PC-3 (cell line): ENCODE measurements around the gene ANTXR1. TPM values are rescaled to one million over a fixed set of nuclear protein-coding genes. Genes with fewer than 3 reads are reported as not detected.

Experiments
- ATAC-seq: fragments of 200-7000 bp; cut with Tn5 transposase; 2 replicates; pipeline ENCODE4 v1.9.1; 2020; ENCODE audit warnings: mild to moderate bottlenecking, moderate library complexity
- BruUV-seq: library from RNA; stranded (reverse); fragments of 400-500 nt; replicated peaks from 2 replicates; lab custom pipeline; 2021; lab: Mats Ljungman, UMichigan
- CTCF ChIA-PET: fragments of 300-600 bp; sonication (Branson Sonifier 250); formaldehyde crosslinking; loops from one replicate; lab custom pipeline; 2022; ENCODE audit warnings: antibody characterized with exemption; lab: Charles Lee
- POLR2A ChIA-PET: fragments of 300-600 bp; sonication (Branson Sonifier 250); formaldehyde crosslinking; loops from one replicate; lab custom pipeline; 2022; ENCODE audit warnings: antibody characterized with exemption; ENCODE audit not compliant: unreplicated experiment; lab: Charles Lee
- DNase-seq: peaks from one replicate; pipeline ENCODE4 v3.0.0-alpha.2; 2015
- H2AFZ ChIP-seq: fragments of 300-600 bp; sonication (generic); 2 replicates; pipeline ENCODE4 v1.6.0; 2016; ENCODE audit warnings: antibody characterized with exemption, low read length
- H3F3A ChIP-seq: fragments of 300-600 bp; sonication (generic); one replicate; pipeline ENCODE4 v1.6.0; 2017; ENCODE audit warnings: antibody characterized with exemption, low read length, control low read depth, mild to moderate bottlenecking; ENCODE audit not compliant: unreplicated experiment
- H3K27ac ChIP-seq: fragments of 300-600 bp; sonication (generic); 2 replicates; pipeline ENCODE4 v1.5.1; 2016; ENCODE audit warnings: mild to moderate bottlenecking, low read length
- H3K27me3 ChIP-seq: fragments of 300-600 bp; sonication (generic); 2 replicates; pipeline ENCODE4 v1.6.1; 2016; ENCODE audit warnings: low read length, mixed read lengths
- H3K36me3 ChIP-seq: fragments of 300-600 bp; sonication (generic); 2 replicates; pipeline ENCODE4 v1.6.1; 2016; ENCODE audit warnings: low read depth, mixed run types, low read length, mixed read lengths
- H3K4me1 ChIP-seq: fragments of 300-600 bp; sonication (generic); 2 replicates; pipeline ENCODE4 v1.5.1; 2016; ENCODE audit warnings: low read length; ENCODE audit not compliant: insufficient read depth
- H3K4me2 ChIP-seq: fragments of 300-600 bp; sonication (generic); 2 replicates; pipeline ENCODE4 v1.6.0; 2016; ENCODE audit warnings: low read length
- H3K4me3 ChIP-seq: fragments of 300-600 bp; sonication (generic); 2 replicates; pipeline ENCODE4 v1.5.1; 2016; ENCODE audit warnings: mild to moderate bottlenecking, low read length, mixed read lengths
- H3K79me2 ChIP-seq: fragments of 300-600 bp; sonication (generic); 2 replicates; pipeline ENCODE4 v1.6.1; 2017; ENCODE audit warnings: low read length, mixed read lengths
- H3K9ac ChIP-seq: fragments of 300-600 bp; sonication (generic); 2 replicates; pipeline ENCODE4 v1.6.0; 2016; ENCODE audit warnings: mild to moderate bottlenecking, low read length
- H3K9me2 ChIP-seq: fragments of 300-600 bp; sonication (generic); replicated peaks from 2 replicates; pipeline ENCODE4 v1.6.1; 2016; ENCODE audit warnings: mixed run types, low read length, mixed read lengths
- H3K9me3 ChIP-seq: fragments of 300-600 bp; sonication (generic); 2 replicates; pipeline ENCODE4 v1.6.1; 2016; ENCODE audit warnings: low read length, mixed read lengths
- H4K20me1 ChIP-seq: fragments of 300-600 bp; sonication (generic); 2 replicates; pipeline ENCODE4 v1.6.1; 2016; ENCODE audit warnings: low read length, mixed read lengths
- EZH2 ChIP-seq: fragments of 300-600 bp; sonication (generic); IDR thresholded peaks from one replicate; pipeline ENCODE4 v1.6.1; 2017; ENCODE audit warnings: antibody characterized with exemption, mild to moderate bottlenecking, low read length; ENCODE audit not compliant: unreplicated experiment
- EZH2phosphoT487 ChIP-seq: fragments of 300-600 bp; sonication (generic); IDR thresholded peaks from 2 replicates; pipeline ENCODE4 v1.6.1; 2018; ENCODE audit warnings: mild to moderate bottlenecking, antibody characterized with exemption, low read length, borderline replicate concordance
- intact Hi-C: fragments of 100-400 bp; cut with micrococcal nuclease; formaldehyde crosslinking; loops from 2 replicates; pipeline ENCODE4 v1.9.0; 2023
- total RNA-seq: library from RNA; depleted of rRNA; stranded (reverse); fragments of >200 nt; gene quantifications from 2 replicates; pipeline ENCODE4 v1.2.3, GENCODE V29; 2014
- TF ChIP-seq, protein P1 (sequence below): fragments of 300-600 bp; sonication (generic); conservative IDR thresholded peaks from 2 replicates; pipeline ENCODE4 v1.5.1; 2017; ENCODE audit warnings: antibody characterized with exemption, low read depth, mild to moderate bottlenecking, low read length

ANTXR1 gene
- total RNA-seq, 1 experiment from 2014 or later: 31.2 TPM

DNA sequence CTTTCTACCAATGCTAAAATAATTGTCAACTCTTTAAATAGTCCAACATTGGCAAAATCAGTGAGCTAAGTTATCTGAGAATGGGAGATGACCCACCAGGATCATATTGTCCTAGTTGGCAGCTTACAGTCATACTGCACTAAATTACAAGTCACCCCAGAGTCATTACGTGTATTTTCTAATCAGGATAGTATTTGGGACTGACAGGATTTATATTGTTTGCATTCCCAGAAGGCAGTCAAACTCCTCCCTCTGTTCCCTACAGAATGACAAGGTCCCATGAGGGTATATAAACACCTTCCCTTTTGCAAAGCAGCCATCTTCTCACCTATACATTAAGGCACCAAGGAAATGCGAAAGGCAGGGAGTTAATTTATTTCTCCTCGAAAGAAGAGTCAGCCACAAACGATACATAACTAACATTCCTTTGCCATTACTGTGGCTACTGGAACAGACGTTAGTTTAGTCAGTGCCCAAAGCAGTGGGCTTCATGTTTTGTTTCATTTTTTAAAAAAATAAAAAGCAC is 125.3 kb downstream of the ANTXR1 start:
- H3K9me2 ChIP-seq: no peaks in the 10 kb centered on the region
- BruUV-seq: no TSS peak
- TF ChIP-seq, protein P1, sequence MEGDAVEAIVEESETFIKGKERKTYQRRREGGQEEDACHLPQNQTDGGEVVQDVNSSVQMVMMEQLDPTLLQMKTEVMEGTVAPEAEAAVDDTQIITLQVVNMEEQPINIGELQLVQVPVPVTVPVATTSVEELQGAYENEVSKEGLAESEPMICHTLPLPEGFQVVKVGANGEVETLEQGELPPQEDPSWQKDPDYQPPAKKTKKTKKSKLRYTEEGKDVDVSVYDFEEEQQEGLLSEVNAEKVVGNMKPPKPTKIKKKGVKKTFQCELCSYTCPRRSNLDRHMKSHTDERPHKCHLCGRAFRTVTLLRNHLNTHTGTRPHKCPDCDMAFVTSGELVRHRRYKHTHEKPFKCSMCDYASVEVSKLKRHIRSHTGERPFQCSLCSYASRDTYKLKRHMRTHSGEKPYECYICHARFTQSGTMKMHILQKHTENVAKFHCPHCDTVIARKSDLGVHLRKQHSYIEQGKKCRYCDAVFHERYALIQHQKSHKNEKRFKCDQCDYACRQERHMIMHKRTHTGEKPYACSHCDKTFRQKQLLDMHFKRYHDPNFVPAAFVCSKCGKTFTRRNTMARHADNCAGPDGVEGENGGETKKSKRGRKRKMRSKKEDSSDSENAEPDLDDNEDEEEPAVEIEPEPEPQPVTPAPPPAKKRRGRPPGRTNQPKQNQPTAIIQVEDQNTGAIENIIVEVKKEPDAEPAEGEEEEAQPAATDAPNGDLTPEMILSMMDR: no peak
- TF ChIP-seq EZH2phosphoT487 (no peak), EZH2 (no peak)
- no peaks in the 10 kb centered on the region for H3K27me3 ChIP-seq
- H3K4me1 ChIP-seq: peaks cover 55% of the 10 kb centered on the region
- H3K27ac ChIP-seq: peak overlapping the region; percentile 91
- peak overlapping the region; percentile 38 for H3K4me3 ChIP-seq
- no peaks in the 10 kb centered on the region for H3K9me3 ChIP-seq
- DNase-seq: peak; percentile 86
- peak overlapping the region; percentile 46 for H3K9ac ChIP-seq
- ATAC-seq: peak; percentile 76
- intact Hi-C loops: loop anchor here (2.0 to 5.0 kb wide), 4 partner anchors 24 to 168 kb away; no protein-coding TSS in a partner anchor
- H4K20me1 ChIP-seq: no peaks in the 10 kb centered on the region
- POLR2A ChIA-PET: interaction anchor here (0.7 kb wide), 2 partner anchors 55 to 57 kb away, joined by 3 to 4 read pairs; no protein-coding TSS in a partner anchor
- peak overlapping the region; percentile 37; the same call in 1 of the 2 replicates for H2AFZ ChIP-seq
- H3K4me2 ChIP-seq: peak overlapping the region; percentile 76
- 0 out of 2 replicates have a peak, but pooled peaks cover 5% of the 10 kb centered on the region for H3K36me3 ChIP-seq
- CTCF ChIA-PET: no interaction called here
- peaks cover 18% of the 10 kb centered on the region for H3F3A ChIP-seq
- no peaks in the 10 kb centered on the region for H3K79me2 ChIP-seq

DNA sequence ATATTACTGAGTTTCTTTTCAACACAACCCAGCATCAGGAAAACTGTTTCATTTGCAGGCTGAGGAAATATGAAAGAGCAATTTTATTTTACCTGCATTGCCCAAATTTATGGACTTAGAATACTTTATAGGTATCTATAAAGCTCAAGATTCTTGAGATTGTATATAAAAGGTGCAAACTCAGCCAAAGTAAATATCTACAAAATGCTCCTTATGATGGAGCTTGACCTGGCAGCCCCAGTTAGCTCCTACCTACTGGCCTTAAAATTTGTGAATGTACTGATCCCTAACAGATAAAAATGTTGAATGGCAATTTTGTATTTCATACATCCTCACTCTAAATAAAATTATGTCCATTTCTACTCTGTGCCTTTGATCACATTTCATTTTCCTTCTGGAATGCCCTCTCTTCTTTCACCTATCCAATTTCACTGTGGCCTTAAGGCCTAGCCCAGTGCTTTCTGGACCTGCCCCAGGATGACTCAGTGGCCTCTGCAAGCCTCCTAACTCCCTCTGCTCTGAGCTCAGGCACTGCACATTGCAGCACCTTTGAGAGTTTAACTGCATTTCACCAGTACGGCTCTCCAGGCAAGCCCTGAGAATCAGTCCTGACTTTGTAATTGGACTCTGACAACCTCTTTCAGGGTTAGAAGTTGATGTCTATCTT is 125.9 kb downstream of the ANTXR1 start:
- no peaks in the 10 kb centered on the region for H3K27me3 ChIP-seq
- H3K9me2 ChIP-seq: no peaks in the 10 kb centered on the region
- H3K4me3 ChIP-seq: peak overlapping the region; percentile 38
- H3K9ac ChIP-seq: peak overlapping the region; percentile 46
- peak overlapping the region; percentile 91 for H3K27ac ChIP-seq
- TF ChIP-seq, protein P1: no peak
- TF ChIP-seq EZH2phosphoT487: no peak
- no peak for TF ChIP-seq EZH2
- peak overlapping the region; percentile 76 for H3K4me2 ChIP-seq
- peak; percentile 94 for DNase-seq
- peaks cover 55% of the 10 kb centered on the region for H3K4me1 ChIP-seq
- no peaks in the 10 kb centered on the region for H3K9me3 ChIP-seq
- intact Hi-C loops: loop anchor here (2.0 to 5.0 kb wide), 4 partner anchors 24 to 168 kb away; no protein-coding TSS in a partner anchor
- ATAC-seq: peak; percentile 91
- ChIA-PET POLR2A (interaction anchor here (0.7 kb wide), 2 partner anchors 54 to 58 kb away, joined by 3 to 4 read pairs; no protein-coding TSS in a partner anchor), CTCF (interaction anchor here (0.6 kb wide), 1 partner anchor 92 kb away, joined by 4 read pairs; no protein-coding TSS in a partner anchor)
- BruUV-seq: no TSS peak
- peaks cover 18% of the 10 kb centered on the region for H3F3A ChIP-seq
- H2AFZ ChIP-seq: peak overlapping the region; percentile 37; the same call in 1 of the 2 replicates
- 0 out of 2 replicates have a peak, but pooled peaks cover 1% of the 10 kb centered on the region for H3K36me3 ChIP-seq
- H3K79me2 ChIP-seq: no peaks in the 10 kb centered on the region
- H4K20me1 ChIP-seq: no peaks in the 10 kb centered on the region
